T-cell (primary cell): ENCODE data around the gene CKMT1A. TPM values are rescaled to one million over a fixed set of nuclear protein-coding genes. Genes with fewer than 3 reads are reported as not detected.
A peak's percentile ranks its signal among the peaks of the same experiment; 100 is the strongest.
"Not testable (repeated sequence)": the region's sequence is repeated elsewhere in the genome, so short reads cannot be mapped to it uniquely, and the experiment has no call there.

Experiments used
- ATAC-seq, 4 experiments: fragments of 200-7000 bp in 3 of 4; fragments of 150-1000 bp in 1 of 4; cut with Tn5 transposase; replicated peaks in 1 of 4; 1 replicate in 3 of 4; 2 replicates in 1 of 4; pipeline ENCODE4 v1.10.0; 2021; ENCODE audit warnings: moderate library complexity in 3 of 4, mild to moderate bottlenecking in 2 of 4, moderate number of reproducible peaks in 1 of 4
- CTCF ChIA-PET, 2 donors: fragments of 300-600 bp; sonication (Branson Sonifier 250); formaldehyde crosslinking; loops; one replicate each; lab custom pipeline; 2022; ENCODE audit warnings: antibody characterized with exemption in 2 of 2; lab: Charles Lee
- POLR2A ChIA-PET, 2 donors: fragments of 300-600 bp; sonication (Branson Sonifier 250); formaldehyde crosslinking; loops; one replicate each; lab custom pipeline; 2022; ENCODE audit warnings: antibody characterized with exemption in 2 of 2; lab: Charles Lee
- DNase-seq, 35 experiments: peaks; one replicate each; pipeline versions ENCODE4 v3.0.0 to v3.0.0-alpha.2; 2013 to 2023
- H3K27ac ChIP-seq: one replicate; pipeline ENCODE4 v1.5.1; 2013; ENCODE audit warnings: low read length
- H3K27me3 ChIP-seq, 2 experiments: replicated peaks in 1 of 2; 1 replicate in 1 of 2; 2 replicates in 1 of 2; pipeline versions ENCODE4 v1.6.1 to v1.7.0; 2013; ENCODE audit warnings: low read length in 1 of 2, mixed read lengths in 1 of 2; ENCODE audit not compliant: control insufficient read depth in 2 of 2, insufficient read depth in 2 of 2; ENCODE audit errors: extremely low read depth in 1 of 2
- H3K36me3 ChIP-seq, 2 donors: 1 replicate in 1 of 2; 2 replicates in 1 of 2; pipeline versions ENCODE4 v1.6.1 to v1.7.0; 2013; ENCODE audit warnings: low read length in 1 of 2; ENCODE audit not compliant: control insufficient read depth in 2 of 2, insufficient read depth in 1 of 2; ENCODE audit errors: extremely low read depth in 1 of 2
- H3K4me1 ChIP-seq, 2 experiments: 1 replicate in 1 of 2; 2 replicates in 1 of 2; pipeline versions ENCODE4 v1.6.1 to v1.7.0; 2013; ENCODE audit warnings: low read length in 2 of 2, mixed read lengths in 1 of 2; ENCODE audit not compliant: insufficient read depth in 2 of 2, control insufficient read depth in 1 of 2; ENCODE audit errors: extremely low read depth in 1 of 2
- H3K4me3 ChIP-seq, 2 donors: 1 replicate in 1 of 2; 2 replicates in 1 of 2; pipeline versions ENCODE4 v1.5.1 to v1.7.0; 2013; ENCODE audit warnings: mild to moderate bottlenecking in 2 of 2, low read length in 1 of 2, moderate library complexity in 1 of 2; ENCODE audit not compliant: control insufficient read depth in 1 of 2; ENCODE audit errors: extremely low read depth in 1 of 2
- H3K9me3 ChIP-seq: 2 replicates; pipeline ENCODE4 v1.7.0; 2013
- H3K27ac Mint-ChIP-seq, 2 donors: one replicate each; pipeline ENCODE4 v1.8.0; 2020 to 2021; ENCODE audit warnings: mild to moderate bottlenecking in 2 of 2, mixed read lengths in 2 of 2
- H3K27me3 Mint-ChIP-seq, 2 donors: one replicate each; pipeline ENCODE4 v1.8.0; 2021 to 2022; ENCODE audit warnings: mixed read lengths in 2 of 2
- H3K36me3 Mint-ChIP-seq: one replicate; pipeline ENCODE4 v1.8.0; 2021; ENCODE audit warnings: mixed read lengths
- H3K4me1 Mint-ChIP-seq, 3 donors: one replicate each; pipeline ENCODE4 v1.8.0; 2020 to 2022; ENCODE audit warnings: mixed read lengths in 3 of 3, mild to moderate bottlenecking in 1 of 3
- H3K4me3 Mint-ChIP-seq, 3 donors: one replicate each; pipeline ENCODE4 v1.8.0; 2020 to 2022; ENCODE audit warnings: mild to moderate bottlenecking in 3 of 3, mixed read lengths in 3 of 3, moderate library complexity in 3 of 3
- H3K9me3 Mint-ChIP-seq, 3 donors: one replicate each; pipeline ENCODE4 v1.8.0; 2020 to 2022; ENCODE audit warnings: mixed read lengths in 3 of 3
- WGBS: methylation state at CpG from one replicate; pipeline ENCODE4 v1.1.5; 2013; ENCODE audit warnings: missing lambda C conversion rate; ENCODE audit not compliant: insufficient coverage; 5-methylcytosine and 5-hydroxymethylcytosine counted together
- total RNA-seq, 35 experiments: library from RNA in 6 of 35; stranded (reverse) in 6 of 35; fragments of 120-200 nt in 1 of 35; gene quantifications; one replicate each; pipeline versions ENCODE4 v1.2.1 to v1.2.4 and lab custom pipeline; 2013 to 2026

CKMT1A gene
- total RNA-seq, 5 donors from 2014 or later (not counting 1 experiment from before 2014, with no cell fraction given): 0.16 to 0.28 TPM; not detected in 3

DNA sequence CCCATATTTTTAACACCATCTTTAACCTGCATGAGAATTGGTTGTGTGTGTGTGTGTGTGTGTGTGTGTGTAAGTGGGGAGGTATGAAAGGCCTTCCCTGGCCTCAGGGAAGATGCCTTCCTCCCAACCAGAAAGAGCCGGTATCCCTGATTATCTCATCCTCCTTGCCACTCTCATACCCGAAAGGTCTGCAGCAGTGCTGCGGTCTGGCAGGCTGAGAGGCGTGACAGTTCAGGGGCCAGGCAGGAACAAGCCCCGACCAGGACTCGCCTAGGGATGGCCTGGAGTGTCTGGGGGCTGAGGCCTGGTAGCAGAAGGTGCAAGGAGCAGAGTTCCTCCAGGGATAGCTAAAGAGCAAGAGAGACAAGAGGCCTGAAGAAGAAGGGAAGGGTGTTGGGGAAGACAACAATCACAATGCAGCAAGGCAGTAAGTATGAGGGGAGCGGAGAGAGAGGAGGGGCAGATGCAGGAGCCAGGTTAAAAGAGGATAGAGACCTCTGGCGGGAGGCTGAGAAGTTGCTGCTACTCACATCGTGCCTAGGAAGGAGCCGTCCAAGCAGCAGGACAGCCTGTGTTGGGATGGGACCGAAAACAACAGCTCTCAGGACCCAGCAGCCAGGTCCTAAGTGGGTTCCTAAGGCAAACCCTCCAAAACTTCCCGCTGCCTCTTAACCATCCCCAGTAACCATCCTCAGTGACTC, 16.9 kb downstream of the CKMT1A start:
- WGBS: no CpG with 5 or more reads among the region's 12 CpGs
- H3K4me1 Mint-ChIP-seq, H3K27ac ChIP-seq, H3K36me3 Mint-ChIP-seq, DNase-seq, POLR2A ChIA-PET, H3K9me3 ChIP-seq, H3K9me3 Mint-ChIP-seq, CTCF ChIA-PET, H3K27me3 Mint-ChIP-seq, ATAC-seq, H3K27me3 ChIP-seq, H3K4me3 ChIP-seq, H3K27ac Mint-ChIP-seq, H3K36me3 ChIP-seq, H3K4me1 ChIP-seq, H3K4me3 Mint-ChIP-seq: not testable (repeated sequence)

- CTCF ChIA-PET: interaction anchor here in 1 of 2 donors (1.1 kb wide), 1 partner anchor 23 kb away, joined by 5 read pairs; the partner anchor contains the start of gene PDIA3
- Histone ChIP-seq H3K36me3 (no peaks in the 10 kb centered on the region), H3K9me3 (no peaks in the 10 kb centered on the region), H3K4me1 (no peaks in the 10 kb centered on the region), H3K27ac (no peak overlapping the region), H3K27me3 (peaks cover 0 to 6% of the 10 kb centered on the region in 2 experiments), H3K4me3 (no peak overlapping the region)
- no peak overlapping the region for H3K4me3 Mint-ChIP-seq
- H3K27ac Mint-ChIP-seq: no peak overlapping the region
- peaks cover 3% of the 10 kb centered on the region in 2 donors for H3K27me3 Mint-ChIP-seq
- 90% methylated on average over 2 of the region's 4 CpGs for WGBS
- H3K36me3 Mint-ChIP-seq: no peaks in the 10 kb centered on the region
- POLR2A ChIA-PET: no interaction called here
- H3K4me1 Mint-ChIP-seq: no peaks in the 10 kb centered on the region
- no peaks in the 10 kb centered on the region for H3K9me3 Mint-ChIP-seq
- DNase-seq (no peak), ATAC-seq (no peak)
These were observed 29.5 kb downstream of the CKMT1A start for GRCh38 chr15:43723151-43723550.

- H3K4me1 ChIP-seq, H3K27me3 Mint-ChIP-seq, H3K9me3 Mint-ChIP-seq, H3K4me3 ChIP-seq, H3K36me3 Mint-ChIP-seq, DNase-seq, H3K36me3 ChIP-seq, H3K4me3 Mint-ChIP-seq, H3K9me3 ChIP-seq, H3K27ac Mint-ChIP-seq, H3K27me3 ChIP-seq, H3K4me1 Mint-ChIP-seq, ATAC-seq, H3K27ac ChIP-seq, CTCF ChIA-PET: not testable (repeated sequence)
- POLR2A ChIA-PET: interaction anchor here in 1 of 2 donors (0.6 kb wide), 1 partner anchor 162 kb away, joined by 3 read pairs; no protein-coding TSS in a partner anchor
- no CpG with 5 or more reads among the region's 1 CpG for WGBS
These were observed 32.6 kb downstream of the CKMT1A start for GRCh38 chr15:43726306-43726705.

- H3K27me3 Mint-ChIP-seq, H3K27me3 ChIP-seq, H3K4me1 Mint-ChIP-seq, H3K9me3 Mint-ChIP-seq, ATAC-seq, H3K9me3 ChIP-seq, H3K4me3 ChIP-seq, H3K36me3 Mint-ChIP-seq, H3K36me3 ChIP-seq, H3K27ac Mint-ChIP-seq, H3K27ac ChIP-seq, H3K4me3 Mint-ChIP-seq, DNase-seq, H3K4me1 ChIP-seq, CTCF ChIA-PET: not testable (repeated sequence)
- WGBS: no CpG with 5 or more reads among the region's 1 CpG
- POLR2A ChIA-PET: interaction anchor here in 1 of 2 donors (0.6 kb wide), 1 partner anchor 47 kb away, joined by 3 read pairs; no protein-coding TSS in a partner anchor
These were observed 34.5 kb downstream of the CKMT1A start for GRCh38 chr15:43728053-43728725.

GRCh38 chr15:43735416-43735815, 41.8 kb downstream of the CKMT1A start:
- Mint-ChIP-seq H3K9me3 (no peaks in the 10 kb centered on the region), H3K36me3 (no peaks in the 10 kb centered on the region), H3K27ac (no peak overlapping the region), H3K27me3 (peaks cover 5 to 6% of the 10 kb centered on the region in 2 donors), H3K4me3 (no peak overlapping the region), H3K4me1 (no peaks in the 10 kb centered on the region)
- H3K9me3 ChIP-seq: no peaks in the 10 kb centered on the region
- H3K36me3 ChIP-seq: no peaks in the 10 kb centered on the region
- POLR2A ChIA-PET: no interaction called here
- 88% methylated on average over 3 of the region's 6 CpGs for WGBS
- ATAC-seq (no peak), DNase-seq (no peak)
- peaks cover 0 to 3% of the 10 kb centered on the region in 2 experiments for H3K27me3 ChIP-seq
- H3K4me1 ChIP-seq: no peaks in the 10 kb centered on the region
- no peak overlapping the region for H3K27ac ChIP-seq
- no peak overlapping the region for H3K4me3 ChIP-seq
- CTCF ChIA-PET: no interaction called here

- under 1% methylated on average over 68 of the region's 84 CpGs for WGBS
- H3K27me3 Mint-ChIP-seq, H3K27me3 ChIP-seq, H3K36me3 Mint-ChIP-seq, H3K9me3 ChIP-seq, H3K9me3 Mint-ChIP-seq, H3K36me3 ChIP-seq: not testable (repeated sequence)
- peaks cover 12 to 40% of the 10 kb centered on the region in 2 experiments for H3K4me1 ChIP-seq
- DNase-seq (peak; percentile 53 to 88 (median 76)), ATAC-seq (peak; percentile 80 to 89 (median 88))
- H3K27ac Mint-ChIP-seq: peak within 1 kb of the TSS; percentile 97
- H3K4me3 ChIP-seq: peak within 1 kb of the TSS; percentile 71 to 85
- H3K4me1 Mint-ChIP-seq: peaks cover 39 to 50% (median 44%) of the 10 kb centered on the region in 3 donors
- peak within 1 kb of the TSS; percentile 92 for H3K27ac ChIP-seq
- H3K4me3 Mint-ChIP-seq: peak within 1 kb of the TSS; percentile 91 to 99 (median 96)
- CTCF ChIA-PET: interaction anchor here in 1 of 2 donors (0.6 to 1.3 kb wide), 3 partner anchors 23 to 301 kb away, joined by 3 to 5 read pairs (median 3); partner anchors contain the start of gene HYPK
- POLR2A ChIA-PET: interaction anchor here (0.6 to 1.3 kb wide), 2 partner anchors 75 to 78 kb away, joined by 4 to 7 read pairs; partner anchors contain the start of gene MFAP1 (in 1 of the 2)
These were observed 52.7 kb downstream of the CKMT1A start, which contains the start of gene PDIA3 for GRCh38 chr15:43746245-43746902. TSS of gene PDIA3 (plus strand) at chr15:43746438. CDS start at chr15:43746540, 102 bp downstream.
